LNCaP clone FGC (cell line): Measurements from ENCODE around the gene TMC1.

Experiments
- DNase-seq: peaks from one replicate; pipeline ENCODE4 v3.0.0-alpha.2; 2011; ENCODE audit warnings: low read depth
- H3K4me3 ChIP-seq: 2 replicates; pipeline ENCODE4 v1.5.1; 2011; ENCODE audit warnings: mild to moderate bottlenecking, low read depth, low read length, control low read depth
- CTCF ChIP-seq: IDR thresholded peaks from 2 replicates; pipeline ENCODE4 v1.5.1; 2012; ENCODE audit warnings: mild to moderate bottlenecking; ENCODE audit not compliant: control insufficient read depth, insufficient read depth; ENCODE audit errors: extremely low read depth

Gene TMC1

GRCh38 chr9:72773570-72773969, 252.2 kb downstream of the TMC1 start:
- no peak overlapping the region for H3K4me3 ChIP-seq
- DNase-seq, result no peak
- TF ChIP-seq CTCF, result no peak

- H3K4me3 ChIP-seq, result no peak overlapping the region
- no peak for DNase-seq
- TF ChIP-seq CTCF, result no peak
Measured at GRCh38 chr9:72775570-72775969, 254.2 kb downstream of the TMC1 start.

- DNase-seq, result no peak
- no peak overlapping the region for H3K4me3 ChIP-seq
- TF ChIP-seq CTCF, result no peak
Measured at GRCh38 chr9:72779614-72780013, 258.2 kb downstream of the TMC1 start.

DNA sequence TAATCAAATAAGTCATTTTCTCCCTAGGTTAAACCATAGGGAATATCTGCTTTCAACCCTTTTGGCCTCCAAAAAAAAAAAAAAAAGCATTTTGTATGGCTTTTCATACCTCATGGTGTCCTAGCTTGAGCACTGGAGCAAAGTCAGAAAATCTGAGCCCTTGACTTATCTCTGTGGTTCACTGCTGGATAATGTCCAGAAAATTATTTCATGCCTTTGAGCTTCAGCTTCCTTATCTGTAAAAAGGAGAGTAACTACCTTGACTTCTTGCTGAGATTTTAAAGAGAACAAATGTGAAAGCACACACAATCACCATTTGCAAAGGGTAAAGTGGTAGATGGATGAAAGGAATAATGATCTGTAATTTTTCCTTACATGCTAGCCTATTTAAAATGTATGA, 265.5 kb downstream of the TMC1 start:
- no peak for DNase-seq
- no peak overlapping the region for H3K4me3 ChIP-seq
- no peak for TF ChIP-seq CTCF

DNA sequence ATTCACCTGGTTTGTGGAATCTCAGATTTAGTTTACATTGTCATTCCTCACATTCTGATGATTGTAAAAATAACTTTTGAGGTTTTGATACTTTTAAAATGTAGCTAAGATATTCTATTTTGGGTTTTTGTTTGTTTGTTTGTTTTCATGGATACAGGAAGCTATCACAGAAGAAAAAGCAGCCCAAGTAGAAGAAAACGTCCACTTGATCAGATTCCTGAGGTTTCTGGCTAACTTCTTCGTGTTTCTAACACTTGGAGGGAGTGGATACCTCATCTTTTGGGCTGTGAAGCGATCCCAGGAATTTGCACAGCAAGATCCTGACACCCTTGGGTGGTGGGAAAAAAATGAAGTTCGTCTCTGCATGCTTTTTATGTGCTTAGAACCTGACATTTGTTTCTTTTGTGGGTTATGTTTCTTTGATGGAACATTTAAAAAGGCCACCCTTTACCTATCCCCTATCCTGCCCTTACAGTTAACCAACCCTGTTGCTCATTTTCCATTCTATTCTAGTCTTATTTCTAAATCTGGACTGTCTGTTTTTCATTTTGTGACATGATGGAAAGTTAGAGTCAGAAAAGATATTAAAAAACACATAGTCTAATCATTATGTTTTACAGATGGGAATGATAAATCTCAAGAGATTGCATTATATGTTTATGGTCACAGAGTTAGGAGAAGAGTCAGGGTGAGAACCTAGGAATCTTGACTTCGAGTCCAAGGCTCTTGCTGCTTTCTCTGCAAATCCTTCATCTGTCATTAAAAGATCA, 267.7 kb downstream of the TMC1 start:
- TF ChIP-seq CTCF, result no peak
- H3K4me3 ChIP-seq, result no peak overlapping the region
- DNase-seq, result no peak

DNA sequence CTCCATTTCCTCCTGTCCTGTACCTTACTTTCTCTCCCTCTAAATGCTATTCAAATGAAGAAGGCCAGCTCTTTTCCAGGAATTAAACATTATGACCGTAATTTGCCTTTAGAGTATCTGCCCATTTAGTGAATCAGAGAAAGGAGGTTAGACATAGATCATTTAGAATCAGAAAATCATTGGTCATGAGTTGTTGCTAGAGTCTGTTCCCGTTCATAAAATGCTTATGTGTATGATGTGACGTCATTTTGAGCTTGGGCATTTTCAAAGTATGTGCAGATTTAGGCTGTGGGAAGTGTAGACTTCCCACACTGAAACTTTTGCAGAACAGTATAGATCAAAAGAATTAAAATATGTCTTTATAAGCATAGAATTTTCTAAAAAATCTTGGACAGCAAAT, 268.5 kb downstream of the TMC1 start:
- no peak overlapping the region for H3K4me3 ChIP-seq
- DNase-seq, result no peak
- TF ChIP-seq CTCF, result no peak

DNA sequence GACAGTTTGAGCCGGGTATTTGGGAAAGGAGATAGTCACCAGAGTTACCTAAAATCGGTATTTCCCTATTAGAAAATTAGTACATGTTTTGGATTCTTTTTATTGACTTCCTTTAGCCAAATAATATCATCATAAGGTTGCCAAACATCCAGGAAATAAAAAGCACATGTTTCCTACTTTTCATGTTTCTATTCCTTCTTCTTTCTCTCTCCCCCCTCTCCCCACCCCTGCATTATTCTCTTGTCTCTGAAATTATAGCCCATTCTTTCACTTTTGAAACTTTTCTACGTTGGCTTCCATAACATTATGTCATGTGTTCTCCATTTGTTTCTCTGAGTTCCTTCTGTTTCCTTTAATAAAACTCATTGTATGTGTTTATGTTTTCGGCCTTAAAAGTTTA, 269.6 kb downstream of the TMC1 start:
- DNase-seq, result no peak
- TF ChIP-seq CTCF, result no peak
- no peak overlapping the region for H3K4me3 ChIP-seq
